Mesangial cell (primary cell): ENCODE results near the gene TCF15. TPM values are rescaled to one million over a fixed set of nuclear protein-coding genes. Genes with fewer than 3 reads are reported as not detected.

Experiments used
- total RNA-seq: library from RNA; depleted of rRNA; stranded (reverse); fragments of >200 nt; gene quantifications from 2 replicates; pipeline ENCODE4 v1.2.3, GENCODE V29; 2015

The TCF15 gene
- total RNA-seq, result not detected in 2 replicates

DNA sequence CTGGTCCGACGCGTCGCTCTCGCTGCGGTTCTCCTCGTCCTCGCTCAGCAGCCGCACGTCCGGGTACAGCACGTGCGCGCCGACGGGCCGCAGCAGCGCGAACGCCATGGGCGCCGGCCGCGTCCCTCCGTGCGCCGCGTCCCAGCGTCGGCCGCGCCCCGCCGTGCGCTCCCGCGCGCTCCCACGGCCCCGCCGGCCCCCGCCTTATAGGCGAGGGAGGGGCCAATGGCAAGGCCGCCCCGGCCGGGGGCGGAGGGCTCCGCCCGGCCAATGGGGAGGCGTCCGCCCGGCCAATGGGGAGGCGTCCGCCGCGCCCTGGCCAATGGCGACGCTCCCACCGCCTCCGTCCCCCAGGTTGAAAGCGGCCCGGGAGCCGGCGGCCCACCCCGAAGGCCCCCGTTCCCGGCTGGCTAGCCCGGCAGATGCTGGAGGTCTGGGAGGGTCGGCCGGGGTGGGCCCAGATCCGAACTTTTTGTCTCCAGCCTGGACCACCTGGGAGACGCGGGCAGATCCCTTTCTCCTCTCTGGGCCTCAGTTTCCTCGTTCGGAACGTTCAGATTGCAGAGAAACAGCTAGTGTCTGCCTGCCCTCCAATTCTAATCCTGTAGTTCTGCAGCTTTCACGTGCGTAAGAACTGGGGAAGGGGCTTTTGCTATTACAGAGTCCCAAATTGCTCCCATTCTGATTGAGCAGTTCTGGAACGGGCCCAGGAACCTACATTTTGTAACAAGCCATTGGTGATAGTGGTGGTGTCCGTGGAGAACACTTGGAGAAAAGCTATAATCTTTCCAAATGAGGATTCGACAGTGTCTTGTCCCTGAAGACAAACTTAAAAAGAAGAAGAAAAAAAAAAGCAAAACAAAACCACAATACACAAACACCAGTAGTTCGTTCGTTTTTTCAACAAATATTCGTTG, at the start of gene TCF15:
Gene TCF15, minus strand, starts transcription at position 180 of the 917 bp plus-strand sequence. Its CDS starts 72 bp downstream, at position 108.

GRCh38 chr20:653110-653589, 43.0 kb upstream of the TCF15 start, which contains the start of gene SRXN1:
Gene SRXN1 (minus strand): TSS chr20:653200. CDS start chr20:653185, 15 bp downstream.

Other genes starting within 250 kb of the TCF15 start
- gene TRIB3, start 229.5 kb downstream of the TCF15 start, total RNA-seq, result 133 and 137 TPM in 2 replicates
- 138 and 152 TPM in 2 replicates for gene RBCK1, start 202.0 kb downstream of the TCF15 start, total RNA-seq
- gene TBC1D20, start 147.8 kb downstream of the TCF15 start, total RNA-seq, result 25.1 and 27.0 TPM in 2 replicates
- 84.7 and 85.9 TPM in 2 replicates for gene CSNK2A1, start 66.5 kb downstream of the TCF15 start, total RNA-seq
- gene SRXN1, start 42.9 kb upstream of the TCF15 start, total RNA-seq, result 26.9 and 36.2 TPM in 2 replicates
- gene SCRT2, start 65.5 kb upstream of the TCF15 start, total RNA-seq, result not detected in 2 replicates
- gene SLC52A3, start 158.2 kb upstream of the TCF15 start, total RNA-seq, result not detected in 2 replicates
- 5.8 and 10.9 TPM in 2 replicates for gene FAM110A, start 223.4 kb upstream of the TCF15 start, total RNA-seq